NT2/D1 (cell line): ENCODE results near the gene KRT9.

Source experiments
- SUZ12 ChIP-seq: IDR thresholded peaks from 2 replicates; pipeline ENCODE4 v1.6.1; 2011; ENCODE audit not compliant: insufficient read length, insufficient read depth; ENCODE audit errors: extremely low read depth
- YY1 ChIP-seq: IDR thresholded peaks from 2 replicates; pipeline ENCODE4 v1.6.1; 2011; ENCODE audit not compliant: insufficient read length, insufficient read depth
- ZNF274 ChIP-seq: IDR thresholded peaks from 2 replicates; pipeline ENCODE4 v1.6.1; 2011; ENCODE audit warnings: mild to moderate bottlenecking, low read depth, low read length

DNA sequence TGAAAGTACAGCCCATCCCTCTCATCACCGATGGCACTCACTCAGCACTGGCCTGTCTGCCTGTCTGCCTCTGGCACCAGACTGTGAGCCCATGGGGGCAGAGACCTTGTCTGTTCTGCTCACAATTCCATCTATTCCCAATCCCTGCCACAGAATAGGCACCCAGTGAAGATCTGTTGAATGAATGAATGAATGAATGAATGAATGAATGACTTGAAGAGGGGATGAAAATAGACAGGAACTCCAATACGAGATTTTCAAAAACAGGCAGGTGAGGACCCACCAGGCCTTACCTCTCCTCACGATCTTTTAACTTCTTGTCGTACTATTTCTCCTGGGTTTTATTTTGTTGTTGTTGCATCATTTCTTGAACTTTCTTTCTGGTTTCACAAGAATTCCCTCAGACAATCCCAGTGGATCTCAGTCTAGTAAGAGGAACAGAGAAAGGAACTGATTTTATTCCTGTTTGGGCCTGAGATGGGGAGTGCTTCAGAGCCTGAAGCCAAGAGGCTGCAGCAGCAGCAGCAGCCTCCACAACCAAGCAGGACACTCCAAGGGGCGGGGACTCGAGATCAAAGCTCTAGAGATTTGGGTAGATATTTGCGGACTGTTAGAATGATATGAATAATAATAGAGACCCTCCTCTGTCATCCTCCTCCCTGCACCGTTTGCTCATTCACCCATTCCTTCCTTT, 17.7 kb downstream of the KRT9 start:
- no peak for TF ChIP-seq YY1
- TF ChIP-seq ZNF274, result no peak
- no peak for TF ChIP-seq SUZ12
